ENCODE results near the gene ARSK. TPM values are rescaled to one million over a fixed set of nuclear protein-coding genes. Genes with fewer than 3 reads are reported as not detected.

ARSK gene
- 18.2 TPM for polyA plus RNA-seq (2013, experiment 1 of 2)
- 18.2 TPM for polyA plus RNA-seq (2013, experiment 2 of 2)

- Histone ChIP-seq H3K4me2 (ENCODE audit: low read length, poor library complexity, severe bottlenecking) (peak within 1 kb of the TSS; percentile 87), H4K91ac (ENCODE audit: low read length) (peak within 1 kb of the TSS; percentile 78), H2BK12ac (ENCODE audit: low read length in 2 of 2) (peak within 1 kb of the TSS in 1 of 2 experiments; percentile 47), H4K8ac (ENCODE audit: low read length) (peak within 1 kb of the TSS; percentile 91), H3K4ac (ENCODE audit: low read depth in 1 of 2, low read length in 2 of 2) (peak within 1 kb of the TSS; percentile 87 to 96), H3K4me1 (ENCODE audit: control insufficient read depth, insufficient read depth, low read depth, low read length) (peaks cover 8% of the 10 kb centered on the region), H3K9ac (ENCODE audit: low read length) (peak within 1 kb of the TSS; percentile 90), H3K9me3 (ENCODE audit: control insufficient read depth, low read length) (no peaks in the 10 kb centered on the region), H2AFZ (ENCODE audit: low read depth, low read length) (peak within 1 kb of the TSS; percentile 94), H3K4me3 (ENCODE audit: insufficient read depth in 1 of 2, low read depth in 1 of 2, low read length in 2 of 2) (peak within 1 kb of the TSS; percentile 87 to 92), H3K18ac (ENCODE audit: low read depth in 1 of 2, low read length in 2 of 2) (peak within 1 kb of the TSS; percentile 76 to 93), H3K23ac (ENCODE audit: low read length in 2 of 2) (peak within 1 kb of the TSS; percentile 86 to 98), H2BK120ac (ENCODE audit: low read depth, low read length) (no peak within 1 kb of the TSS), H2BK15ac (ENCODE audit: low read depth, poor library complexity, severe bottlenecking) (peak within 1 kb of the TSS; percentile 77), H3K27me3 (ENCODE audit: control insufficient read depth in 1 of 2, insufficient read depth in 1 of 2, low read length in 2 of 2) (no peaks in the 10 kb centered on the region), H2BK5ac (ENCODE audit: low read depth, low read length, poor library complexity, severe bottlenecking) (peak within 1 kb of the TSS; percentile 71), H3K27ac (ENCODE audit: low read length, poor library complexity, severe bottlenecking) (peak within 1 kb of the TSS; percentile 95), H2AK5ac (ENCODE audit: low read length, severe bottlenecking) (no peak within 1 kb of the TSS), H3K79me1 (replicated peaks; ENCODE audit: low read length, poor library complexity, severe bottlenecking) (peaks cover 14% of the 10 kb centered on the region), H3K36me3 (ENCODE audit: control insufficient read depth in 1 of 2, insufficient read depth in 2 of 2, low read depth in 1 of 2, low read length in 2 of 2) (peaks cover 0 to 20% of the 10 kb centered on the region in 2 experiments), H3K14ac (ENCODE audit: low read length in 2 of 2) (peak within 1 kb of the TSS in 1 of 2 experiments; percentile 85)
- DNase-seq = peak; percentile 100
- under 1% methylated on average over 59 of the region's 63 CpGs for WGBS
Measured at GRCh38 chr5:95554647-95555548, at the start of gene ARSK, which contains the start of gene SKIC3. TSS of gene ARSK (plus strand) at chr5:95555101. CDS start at chr5:95555279, 178 bp downstream. TSS of gene SKIC3 (minus strand) at chr5:95554977. CDS start at chr5:95547150, 7,827 bp downstream.

- no peak overlapping the region for H3K23ac ChIP-seq (ENCODE audit: low read length in 2 of 2)
- H3K36me3 ChIP-seq (ENCODE audit: control insufficient read depth in 1 of 2, insufficient read depth in 2 of 2, low read depth in 1 of 2, low read length in 2 of 2) = peaks cover 11 to 92% of the 10 kb centered on the region in 2 experiments
- H3K9ac ChIP-seq (ENCODE audit: low read length) = no peak overlapping the region
- no peak overlapping the region for H2AK5ac ChIP-seq (ENCODE audit: low read length, severe bottlenecking)
- H3K79me1 ChIP-seq (replicated peaks; ENCODE audit: low read length, poor library complexity, severe bottlenecking) = peaks cover 7% of the 10 kb centered on the region
- no peaks in the 10 kb centered on the region for H3K9me3 ChIP-seq (ENCODE audit: control insufficient read depth, low read length)
- no peaks in the 10 kb centered on the region for H3K27me3 ChIP-seq (ENCODE audit: control insufficient read depth in 1 of 2, insufficient read depth in 1 of 2, low read length in 2 of 2)
- H3K4me2 ChIP-seq (ENCODE audit: low read length, poor library complexity, severe bottlenecking) = no peak overlapping the region
- H2AFZ ChIP-seq (ENCODE audit: low read depth, low read length) = no peak overlapping the region
- no peaks in the 10 kb centered on the region for H3K4me1 ChIP-seq (ENCODE audit: control insufficient read depth, insufficient read depth, low read depth, low read length)
- no peak overlapping the region for H3K4me3 ChIP-seq (ENCODE audit: insufficient read depth in 1 of 2, low read depth in 1 of 2, low read length in 2 of 2)
- no peak overlapping the region for H2BK120ac ChIP-seq (ENCODE audit: low read depth, low read length)
- no peak for DNase-seq
- H3K27ac ChIP-seq (ENCODE audit: low read length, poor library complexity, severe bottlenecking) = no peak overlapping the region
- H4K91ac ChIP-seq (ENCODE audit: low read length) = no peak overlapping the region
- no peak overlapping the region for H3K14ac ChIP-seq (ENCODE audit: low read length in 2 of 2)
- WGBS = no CpG with 5 or more reads among the region's 1 CpG
- H2BK5ac ChIP-seq (ENCODE audit: low read depth, low read length, poor library complexity, severe bottlenecking) = no peak overlapping the region
- no peak overlapping the region for H4K8ac ChIP-seq (ENCODE audit: low read length)
- H2BK15ac ChIP-seq (ENCODE audit: low read depth, poor library complexity, severe bottlenecking) = no peak overlapping the region
- H3K18ac ChIP-seq (ENCODE audit: low read depth in 1 of 2, low read length in 2 of 2) = no peak overlapping the region
- H3K4ac ChIP-seq (ENCODE audit: low read depth in 1 of 2, low read length in 2 of 2) = no peak overlapping the region
- H2BK12ac ChIP-seq (ENCODE audit: low read length in 2 of 2) = no peak overlapping the region
Measured at GRCh38 chr5:95508550-95508949, 46.4 kb upstream of the ARSK start.

- H3K23ac ChIP-seq (ENCODE audit: low read length in 2 of 2) = no peak overlapping the region
- no peak overlapping the region for H4K8ac ChIP-seq (ENCODE audit: low read length)
- WGBS = no CpG with 5 or more reads among the region's 1 CpG
- no peak for DNase-seq
- no peaks in the 10 kb centered on the region for H3K27me3 ChIP-seq (ENCODE audit: control insufficient read depth in 1 of 2, insufficient read depth in 1 of 2, low read length in 2 of 2)
- no peak overlapping the region for H2AK5ac ChIP-seq (ENCODE audit: low read length, severe bottlenecking)
- H3K4me3 ChIP-seq (ENCODE audit: insufficient read depth in 1 of 2, low read depth in 1 of 2, low read length in 2 of 2) = no peak overlapping the region
- no peaks in the 10 kb centered on the region for H3K4me1 ChIP-seq (ENCODE audit: control insufficient read depth, insufficient read depth, low read depth, low read length)
- H3K36me3 ChIP-seq (ENCODE audit: control insufficient read depth in 1 of 2, insufficient read depth in 2 of 2, low read depth in 1 of 2, low read length in 2 of 2) = peaks cover 11 to 98% of the 10 kb centered on the region in 2 experiments
- H4K91ac ChIP-seq (ENCODE audit: low read length) = no peak overlapping the region
- H3K27ac ChIP-seq (ENCODE audit: low read length, poor library complexity, severe bottlenecking) = no peak overlapping the region
- no peak overlapping the region for H3K4me2 ChIP-seq (ENCODE audit: low read length, poor library complexity, severe bottlenecking)
- H2BK120ac ChIP-seq (ENCODE audit: low read depth, low read length) = no peak overlapping the region
- peaks cover 7% of the 10 kb centered on the region for H3K79me1 ChIP-seq (replicated peaks; ENCODE audit: low read length, poor library complexity, severe bottlenecking)
- H3K9ac ChIP-seq (ENCODE audit: low read length) = no peak overlapping the region
- H2BK15ac ChIP-seq (ENCODE audit: low read depth, poor library complexity, severe bottlenecking) = no peak overlapping the region
- no peak overlapping the region for H2BK5ac ChIP-seq (ENCODE audit: low read depth, low read length, poor library complexity, severe bottlenecking)
- H3K9me3 ChIP-seq (ENCODE audit: control insufficient read depth, low read length) = no peaks in the 10 kb centered on the region
- H2BK12ac ChIP-seq (ENCODE audit: low read length in 2 of 2) = no peak overlapping the region
- H3K18ac ChIP-seq (ENCODE audit: low read depth in 1 of 2, low read length in 2 of 2) = no peak overlapping the region
- no peak overlapping the region for H2AFZ ChIP-seq (ENCODE audit: low read depth, low read length)
- H3K14ac ChIP-seq (ENCODE audit: low read length in 2 of 2) = no peak overlapping the region
- H3K4ac ChIP-seq (ENCODE audit: low read depth in 1 of 2, low read length in 2 of 2) = no peak overlapping the region
Measured at GRCh38 chr5:95511606-95512005, 43.3 kb upstream of the ARSK start.

- Histone ChIP-seq H2BK12ac (ENCODE audit: low read length in 2 of 2) (no peak overlapping the region), H3K4me2 (ENCODE audit: low read length, poor library complexity, severe bottlenecking) (no peak overlapping the region), H3K23ac (ENCODE audit: low read length in 2 of 2) (no peak overlapping the region), H3K18ac (ENCODE audit: low read depth in 1 of 2, low read length in 2 of 2) (no peak overlapping the region), H2AK5ac (ENCODE audit: low read length, severe bottlenecking) (no peak overlapping the region), H3K27ac (ENCODE audit: low read length, poor library complexity, severe bottlenecking) (no peak overlapping the region), H3K4me3 (ENCODE audit: insufficient read depth in 1 of 2, low read depth in 1 of 2, low read length in 2 of 2) (no peak overlapping the region), H3K4me1 (ENCODE audit: control insufficient read depth, insufficient read depth, low read depth, low read length) (no peaks in the 10 kb centered on the region), H3K36me3 (ENCODE audit: control insufficient read depth in 1 of 2, insufficient read depth in 2 of 2, low read depth in 1 of 2, low read length in 2 of 2) (peaks cover 0 to 98% of the 10 kb centered on the region in 2 experiments), H2BK15ac (ENCODE audit: low read depth, poor library complexity, severe bottlenecking) (no peak overlapping the region), H3K27me3 (ENCODE audit: control insufficient read depth in 1 of 2, insufficient read depth in 1 of 2, low read length in 2 of 2) (no peaks in the 10 kb centered on the region), H2AFZ (ENCODE audit: low read depth, low read length) (no peak overlapping the region), H2BK120ac (ENCODE audit: low read depth, low read length) (no peak overlapping the region), H2BK5ac (ENCODE audit: low read depth, low read length, poor library complexity, severe bottlenecking) (no peak overlapping the region), H3K9ac (ENCODE audit: low read length) (no peak overlapping the region), H3K79me1 (replicated peaks; ENCODE audit: low read length, poor library complexity, severe bottlenecking) (peaks cover 5% of the 10 kb centered on the region), H3K14ac (ENCODE audit: low read length in 2 of 2) (no peak overlapping the region), H4K8ac (ENCODE audit: low read length) (no peak overlapping the region), H4K91ac (ENCODE audit: low read length) (no peak overlapping the region), H3K9me3 (ENCODE audit: control insufficient read depth, low read length) (no peaks in the 10 kb centered on the region), H3K4ac (ENCODE audit: low read depth in 1 of 2, low read length in 2 of 2) (no peak overlapping the region)
- 100% methylated on average over 1 of the region's 2 CpGs for WGBS
- no peak for DNase-seq
Measured at GRCh38 chr5:95518417-95518816, 36.5 kb upstream of the ARSK start.
